ENCODE data around the gene RAB40C. TPM values are rescaled to one million over a fixed set of nuclear protein-coding genes. Genes with fewer than 3 reads are reported as not detected.

Gene RAB40C
- total RNA-seq, 1 experiment from 2014 or later = 30.7 TPM

- H3K27me3 ChIP-seq (ENCODE audit: control insufficient read depth, insufficient read depth, low read length) = no peaks in the 10 kb centered on the region
- POLR2A ChIA-PET = no interaction called here
- no peaks in the 10 kb centered on the region for H3K36me3 ChIP-seq (ENCODE audit: control insufficient read depth, insufficient read depth, low read length)
- TF ChIP-seq TCF7L2 (IDR thresholded peaks at IDR 0.05; ENCODE audit: low read depth, low read length) (no peak), SIN3A (IDR thresholded peaks at IDR 0.05; ENCODE audit: borderline replicate concordance, insufficient read depth, low read depth, low read length) (no peak), REST (IDR thresholded peaks at IDR 0.05; ENCODE audit: insufficient read depth in 1 of 2, low read depth in 2 of 2, low read length in 1 of 2) (no peak), POLR2AphosphoS5 (IDR thresholded peaks at IDR 0.05; ENCODE audit: low read depth, low read length) (no peak; the same call in 1 of the 2 replicates), CTCF (IDR thresholded peaks at IDR 0.05) (no peak)
- ATAC-seq (no peak), DNase-seq (ENCODE audit: low read depth, low spot score) (no peak)
- intact Hi-C loops (cut with micrococcal nuclease; ENCODE audit: unreplicated experiment) (no loop called here), in situ Hi-C loops (cut with HindIII; ENCODE audit: low pct_unique_long_range_greater_than_20kb, low sequenced_read_pairs) (no loop called here)
- H3K27ac ChIP-seq (ENCODE audit: low read length) = no peak overlapping the region
- CTCF ChIA-PET = no interaction called here
- H3K9me3 ChIP-seq (ENCODE audit: control insufficient read depth, insufficient read depth, low read depth, low read length) = no peaks in the 10 kb centered on the region
- H3K4me1 ChIP-seq (ENCODE audit: control insufficient read depth, insufficient read depth, low read length) = peaks cover 14% of the 10 kb centered on the region
- no peak overlapping the region for H3K4me3 ChIP-seq (ENCODE audit: low read depth in 2 of 2, low read length in 2 of 2)
- BruUV-seq (replicated peaks) = no TSS peak
Observed at GRCh38 chr16:580141-580945, 9.5 kb upstream of the RAB40C start.

DNA sequence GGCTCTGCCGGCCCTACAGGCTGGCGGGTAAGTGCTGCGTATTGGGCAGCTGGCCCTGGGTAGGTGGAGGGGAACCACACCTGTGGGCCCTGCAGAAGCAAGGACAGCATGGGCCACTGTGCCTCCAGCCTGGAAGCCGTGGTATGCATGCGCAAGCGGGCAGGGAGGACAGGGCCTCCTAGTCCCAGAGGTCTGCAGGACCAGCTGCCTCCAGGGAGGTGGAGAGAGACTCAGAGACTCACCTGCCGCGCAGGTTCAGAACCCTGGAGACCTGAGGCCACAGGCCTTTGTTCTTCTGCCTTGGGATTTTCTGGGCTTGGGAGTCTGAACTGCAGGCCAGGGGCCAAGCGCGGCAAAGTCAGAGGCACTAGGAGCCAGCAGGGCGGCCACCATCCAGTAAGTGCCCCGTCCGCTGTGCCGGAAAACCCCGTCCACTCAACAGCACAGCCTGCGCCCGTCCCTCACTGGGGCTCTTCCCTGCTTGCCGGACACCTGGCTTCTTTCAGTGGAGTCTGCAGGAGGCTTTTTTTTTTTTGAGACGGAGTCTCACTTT, 8.8 kb upstream of the RAB40C start:
- in situ Hi-C loops (cut with HindIII; ENCODE audit: low pct_unique_long_range_greater_than_20kb, low sequenced_read_pairs) (no loop called here), intact Hi-C loops (cut with micrococcal nuclease; ENCODE audit: unreplicated experiment) (no loop called here)
- ATAC-seq = no peak
- DNase-seq (ENCODE audit: low read depth, low spot score) = no peak
- CTCF ChIA-PET = interaction anchor here (0.7 kb wide), 1 partner anchor 71 kb away, joined by 4 read pairs; no protein-coding TSS in a partner anchor
- H3K36me3 ChIP-seq (ENCODE audit: control insufficient read depth, insufficient read depth, low read length) = no peaks in the 10 kb centered on the region
- H3K27me3 ChIP-seq (ENCODE audit: control insufficient read depth, insufficient read depth, low read length) = no peaks in the 10 kb centered on the region
- BruUV-seq (replicated peaks) = no TSS peak
- POLR2A ChIA-PET = no interaction called here
- H3K27ac ChIP-seq (ENCODE audit: low read length) = no peak overlapping the region
- H3K4me3 ChIP-seq (ENCODE audit: low read depth in 2 of 2, low read length in 2 of 2) = no peak overlapping the region
- no peak for TF ChIP-seq CTCF (IDR thresholded peaks at IDR 0.05)
- no peak for TF ChIP-seq SIN3A (IDR thresholded peaks at IDR 0.05; ENCODE audit: borderline replicate concordance, insufficient read depth, low read depth, low read length)
- TF ChIP-seq POLR2AphosphoS5 (IDR thresholded peaks at IDR 0.05; ENCODE audit: low read depth, low read length) = no peak
- TF ChIP-seq TCF7L2 (IDR thresholded peaks at IDR 0.05; ENCODE audit: low read depth, low read length) = no peak
- TF ChIP-seq REST (IDR thresholded peaks at IDR 0.05; ENCODE audit: insufficient read depth in 1 of 2, low read depth in 2 of 2, low read length in 1 of 2) = no peak
- peaks cover 18% of the 10 kb centered on the region for H3K4me1 ChIP-seq (ENCODE audit: control insufficient read depth, insufficient read depth, low read length)
- H3K9me3 ChIP-seq (ENCODE audit: control insufficient read depth, insufficient read depth, low read depth, low read length) = no peaks in the 10 kb centered on the region
